KOPT-K1 (cell line): ENCODE results near the gene LPAR6.
"Not testable (repeated sequence)": the region's sequence is repeated elsewhere in the genome, so short reads cannot be mapped to it uniquely, and the experiment has no call there.

ENCODE experiments used
- H3K27ac ChIP-seq: fragments of 200-600 bp; sonication (generic); 2 replicates; pipeline ENCODE4 v1.5.1; 2016; ENCODE audit warnings: antibody characterized with exemption, mild to moderate bottlenecking, low read depth, low read length; ENCODE audit not compliant: poor library complexity, severe bottlenecking
- H3K36me3 ChIP-seq: fragments of 200-600 bp; sonication (generic); 2 replicates; pipeline ENCODE4 v1.5.1; 2017; ENCODE audit warnings: antibody characterized with exemption, mild to moderate bottlenecking, low read length, moderate library complexity; ENCODE audit not compliant: insufficient read depth
- H3K9me3 ChIP-seq: fragments of 200-600 bp; sonication (generic); 2 replicates; pipeline ENCODE4 v1.5.1; 2017; ENCODE audit warnings: antibody characterized with exemption, low read length, mild to moderate bottlenecking; ENCODE audit not compliant: insufficient read depth, poor library complexity, severe bottlenecking

The LPAR6 gene

DNA sequence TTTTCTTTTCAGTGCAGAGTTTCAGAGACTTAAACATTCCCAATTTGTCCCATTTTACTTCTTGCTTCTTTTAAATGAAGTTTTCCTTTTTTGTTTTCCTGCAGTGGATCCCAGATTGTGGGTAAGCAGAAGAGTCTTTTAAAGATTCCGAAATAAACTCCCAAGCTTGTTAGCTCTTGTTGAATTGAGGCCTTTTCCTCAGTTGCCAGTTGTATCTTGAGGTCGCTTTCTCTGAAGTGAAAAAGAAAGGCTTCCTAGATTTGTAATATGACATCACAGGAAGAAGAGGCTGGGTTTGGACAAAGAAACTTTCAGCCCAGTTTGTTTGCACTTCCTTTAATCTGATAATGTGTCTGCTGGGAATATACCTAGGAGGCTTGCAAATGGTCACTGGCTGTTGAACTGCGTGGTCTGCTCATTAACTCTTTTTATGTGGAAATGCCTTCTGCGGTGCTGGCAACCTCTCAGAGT is at the start of gene LPAR6:
Gene LPAR6 (minus strand): TSS at position 233 of the 471 bp plus-strand sequence. CDS start 690 bp downstream, outside the sequence.
- Histone ChIP-seq H3K36me3 (peaks cover 60% of the 10 kb centered on the region), H3K27ac (peak within 1 kb of the TSS; percentile 89), H3K9me3 (peaks cover 28% of the 10 kb centered on the region)

GRCh38 chr13:48457578-48458242 is 44.8 kb upstream of the LPAR6 start:
- H3K27ac ChIP-seq: no peak overlapping the region
- no peaks in the 10 kb centered on the region for H3K9me3 ChIP-seq
- peaks cover 100% of the 10 kb centered on the region for H3K36me3 ChIP-seq

- Histone ChIP-seq H3K27ac (no peak overlapping the region), H3K9me3 (peaks cover 6% of the 10 kb centered on the region), H3K36me3 (peaks cover 97% of the 10 kb centered on the region)
Observed at GRCh38 chr13:48456546-48456945, 43.6 kb upstream of the LPAR6 start.

DNA sequence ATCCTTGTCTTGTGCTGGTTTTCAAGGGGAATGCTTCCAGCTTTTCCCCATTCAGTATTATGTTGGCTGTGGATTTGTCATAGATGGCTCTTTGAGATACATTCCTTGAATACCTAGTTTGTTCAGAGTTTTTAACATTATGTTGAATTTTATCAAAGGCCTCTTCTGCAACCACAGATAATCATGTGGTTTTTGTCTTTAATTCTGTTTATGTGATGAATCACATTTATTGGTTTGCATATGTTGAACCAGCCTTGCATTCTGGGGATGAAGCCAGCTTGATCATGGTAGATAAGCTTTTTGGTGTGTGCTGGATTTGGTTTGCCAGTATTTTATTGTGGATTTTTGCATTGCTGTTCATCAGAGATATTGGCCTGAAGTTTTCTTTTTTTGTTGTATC is 38.3 kb upstream of the LPAR6 start:
- H3K27ac ChIP-seq: not testable (repeated sequence)
- peaks cover 31% of the 10 kb centered on the region for H3K9me3 ChIP-seq
- H3K36me3 ChIP-seq: peaks cover 93% of the 10 kb centered on the region

GRCh38 chr13:48449656-48450055 is 36.7 kb upstream of the LPAR6 start:
- Histone ChIP-seq H3K36me3 (peaks cover 93% of the 10 kb centered on the region), H3K9me3 (peaks cover 31% of the 10 kb centered on the region), H3K27ac (no peak overlapping the region)

GRCh38 chr13:48448959-48449614 is 36.2 kb upstream of the LPAR6 start:
- Histone ChIP-seq H3K36me3 (peaks cover 93% of the 10 kb centered on the region), H3K27ac (no peak overlapping the region), H3K9me3 (peaks cover 31% of the 10 kb centered on the region)

- Histone ChIP-seq H3K36me3 (peaks cover 93% of the 10 kb centered on the region), H3K9me3 (peaks cover 31% of the 10 kb centered on the region)
Observed at GRCh38 chr13:48448285-48448958, 35.5 kb upstream of the LPAR6 start.

GRCh38 chr13:48446464-48446863 is 33.6 kb upstream of the LPAR6 start:
- H3K36me3 ChIP-seq: peaks cover 88% of the 10 kb centered on the region
- H3K9me3 ChIP-seq: peaks cover 24% of the 10 kb centered on the region
- no peak overlapping the region for H3K27ac ChIP-seq

More at GRCh38 chr13:48448285-48448958, 35.5 kb upstream of the LPAR6 start:
- no peak overlapping the region for H3K27ac ChIP-seq

GRCh38 chr13:48443442-48444208 is 30.7 kb upstream of the LPAR6 start:
- Histone ChIP-seq H3K36me3 (peaks cover 78% of the 10 kb centered on the region), H3K27ac (no peak overlapping the region), H3K9me3 (no peaks in the 10 kb centered on the region)

DNA sequence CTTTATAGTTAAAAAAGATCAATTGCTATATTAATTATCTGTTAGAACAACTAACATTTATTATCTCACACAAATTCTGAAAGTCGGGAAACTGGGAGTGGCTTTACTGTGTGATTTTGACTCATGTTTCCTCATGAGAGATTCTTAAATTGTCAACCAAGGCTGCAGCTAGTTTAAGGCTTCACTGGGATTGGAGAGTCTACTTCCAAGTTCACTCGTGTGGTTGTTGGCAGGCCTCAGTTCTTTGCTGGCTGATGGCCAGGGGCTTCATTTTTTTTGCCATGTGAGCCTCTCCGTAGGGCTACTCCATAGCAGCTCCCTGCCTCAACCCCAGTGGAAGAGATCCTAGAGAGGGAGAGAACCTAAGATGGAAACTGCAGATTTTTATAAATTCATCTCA is 24.5 kb upstream of the LPAR6 start:
- H3K9me3 ChIP-seq: no peaks in the 10 kb centered on the region
- peaks cover 50% of the 10 kb centered on the region for H3K36me3 ChIP-seq
- H3K27ac ChIP-seq: no peak overlapping the region

GRCh38 chr13:48436661-48437288 is 23.9 kb upstream of the LPAR6 start:
- Histone ChIP-seq H3K9me3 (no peaks in the 10 kb centered on the region), H3K27ac (no peak overlapping the region), H3K36me3 (peaks cover 51% of the 10 kb centered on the region)

GRCh38 chr13:48434200-48434599 is 21.3 kb upstream of the LPAR6 start:
- H3K36me3 ChIP-seq: peaks cover 47% of the 10 kb centered on the region
- no peaks in the 10 kb centered on the region for H3K9me3 ChIP-seq
- no peak overlapping the region for H3K27ac ChIP-seq

- Histone ChIP-seq H3K9me3 (no peaks in the 10 kb centered on the region), H3K27ac (peak overlapping the region; percentile 53), H3K36me3 (peaks cover 44% of the 10 kb centered on the region)
Observed at GRCh38 chr13:48431987-48432615, 19.2 kb upstream of the LPAR6 start.

- Histone ChIP-seq H3K36me3 (peaks cover 50% of the 10 kb centered on the region), H3K27ac (peak overlapping the region; percentile 53)
Observed at GRCh38 chr13:48431431-48431830, 18.5 kb upstream of the LPAR6 start.

More at GRCh38 chr13:48431431-48431830, 18.5 kb upstream of the LPAR6 start:
- no peaks in the 10 kb centered on the region for H3K9me3 ChIP-seq
